ENCODE results near the gene CH25H. TPM values are rescaled to one million over a fixed set of nuclear protein-coding genes. Genes with fewer than 3 reads are reported as not detected.

CH25H gene
- total RNA-seq, 1 experiment from 2014 or later = 1.0 TPM

- H2AK5ac ChIP-seq (ENCODE audit: insufficient read length, low read length) = no peak overlapping the region
- no peak overlapping the region for H2BK5ac ChIP-seq (ENCODE audit: insufficient read length, low read length)
- no peak overlapping the region for H3K4ac ChIP-seq (ENCODE audit: low read depth, low read length)
- no CpG with 5 or more reads among the region's 3 CpGs for WGBS (ENCODE audit: extremely low coverage, insufficient read length, low lambda C conversion rate)
- Mint-ChIP-seq H3K4me1 (no peaks in the 10 kb centered on the region), H3K27ac (no peak overlapping the region), H3K27me3 (ENCODE audit: low read depth) (no peaks in the 10 kb centered on the region; the same call in 1 of the 2 replicates), H3K4me3 (no peak overlapping the region), H3K36me3 (ENCODE audit: insufficient read depth in 1 of 3, low read depth in 3 of 3) (no peaks in the 10 kb centered on the region), H3K9me3 (no peaks in the 10 kb centered on the region)
- no peak overlapping the region for H3K56ac ChIP-seq (ENCODE audit: insufficient read length, low read depth, low read length)
- H3T11ph ChIP-seq (ENCODE audit: low read length) = no peak overlapping the region
- H3K79me2 ChIP-seq (ENCODE audit: insufficient read depth, low read length) = no peaks in the 10 kb centered on the region
- H3K23ac ChIP-seq (ENCODE audit: insufficient read length, low read depth, low read length) = no peak overlapping the region
- H4K5ac ChIP-seq (ENCODE audit: insufficient read length, low read depth, low read length) = no peak overlapping the region
- H2BK120ac ChIP-seq (ENCODE audit: low read depth, low read length, poor library complexity, severe bottlenecking) = no peak overlapping the region
- H2BK12ac ChIP-seq (ENCODE audit: insufficient read length, low read depth, low read length) = no peak overlapping the region
- H4K91ac ChIP-seq (ENCODE audit: insufficient read length, low read depth, low read length) = no peak overlapping the region
- no peaks in the 10 kb centered on the region for H3K9me3 ChIP-seq (ENCODE audit: control insufficient read depth, low read depth, low read length)
- H4K20me1 ChIP-seq (ENCODE audit: control insufficient read depth, insufficient read depth, insufficient read length) = no peaks in the 10 kb centered on the region
- H3K4me2 ChIP-seq (ENCODE audit: insufficient read depth, insufficient read length, low read length) = no peak overlapping the region
- no peak overlapping the region for H3K18ac ChIP-seq (ENCODE audit: insufficient read length, low read depth, low read length)
- no peaks in the 10 kb centered on the region for H3K79me1 ChIP-seq (ENCODE audit: insufficient read depth, low read depth, low read length, poor library complexity, severe bottlenecking)
- H3K23me2 ChIP-seq (ENCODE audit: insufficient read length, low read depth, low read length, poor library complexity, severe bottlenecking) = no peaks in the 10 kb centered on the region
- no peak for DNase-seq
- H3K9ac ChIP-seq (ENCODE audit: extremely low read depth, insufficient read length, low read length) = no peak overlapping the region
- H3K27ac ChIP-seq (ENCODE audit: insufficient read length, low read depth, low read length) = no peak overlapping the region
- no peak overlapping the region for H3K14ac ChIP-seq (ENCODE audit: insufficient read depth, low read length)
- no peak overlapping the region for H2AFZ ChIP-seq (ENCODE audit: low read length)
- H3K27me3 ChIP-seq (ENCODE audit: insufficient read depth, low read length) = no peaks in the 10 kb centered on the region
- no peaks in the 10 kb centered on the region for H3K4me1 ChIP-seq (ENCODE audit: insufficient read depth, low read length)
- no peak overlapping the region for H2BK15ac ChIP-seq (ENCODE audit: low read depth, low read length)
- no peak overlapping the region for H4K8ac ChIP-seq (replicated peaks; ENCODE audit: insufficient read length, low read depth, low read length)
- no peak for TF ChIP-seq CTCF (conservative IDR thresholded peaks at IDR 0.05)
- no peak overlapping the region for H2BK20ac ChIP-seq (ENCODE audit: low read depth, low read length, poor library complexity, severe bottlenecking)
These were observed 43.0 kb downstream of the CH25H start for GRCh38 chr10:89164080-89164479.

Measured in H9 (cell line).